Gastroesophageal sphincter (tissue), 4 donors: ENCODE results near the gene LRRC31. TPM values are rescaled to one million over a fixed set of nuclear protein-coding genes. Genes with fewer than 3 reads are reported as not detected.

Source experiments
- ATAC-seq: fragments of 150-250 bp; one replicate; pipeline ENCODE4 v1.9.1; 2016; ENCODE audit warnings: mild to moderate bottlenecking, moderate library complexity
- H3K27ac ChIP-seq, 4 donors: fragments of 200-600 bp; sonication (generic) in 3 of 4; 1 replicate in 3 of 4; 2 replicates in 1 of 4; pipeline ENCODE4 v1.5.1; 2016 to 2019
- H3K27me3 ChIP-seq: fragments of 200-600 bp; sonication (generic); one replicate; pipeline ENCODE4 v1.5.1; 2019
- H3K36me3 ChIP-seq, 2 donors: fragments of 200-600 bp; sonication (generic); one replicate each; pipeline ENCODE4 v1.5.1; 2019; ENCODE audit warnings: control low read depth in 1 of 2
- H3K4me1 ChIP-seq, 3 donors: fragments of 200-600 bp; sonication (generic); 1 replicate in 2 of 3; 2 replicates in 1 of 3; pipeline ENCODE4 v1.5.1; 2016 to 2019; ENCODE audit warnings: control low read depth in 2 of 3
- H3K4me3 ChIP-seq, 2 donors: fragments of 200-600 bp; sonication (generic); one replicate each; pipeline ENCODE4 v1.5.1; 2019; ENCODE audit warnings: mild to moderate bottlenecking in 1 of 2, moderate library complexity in 1 of 2
- H3K9me3 ChIP-seq, 3 donors: fragments of 200-600 bp; sonication (generic); one replicate each; pipeline ENCODE4 v1.5.1; 2017 to 2019; ENCODE audit warnings: control low read depth in 2 of 3
- CTCF ChIP-seq, 4 experiments: fragments of 200-600 bp in 2 of 4; fragments of 450-650 bp in 2 of 4; sonication (generic) in 1 of 4; IDR thresholded peaks; one replicate each; pipeline ENCODE4 v1.5.1; 2017 to 2019; ENCODE audit warnings: antibody characterized with exemption in 4 of 4, mild to moderate bottlenecking in 2 of 4, moderate library complexity in 2 of 4
- EP300 ChIP-seq: sonication (generic); formaldehyde crosslinking; IDR thresholded peaks from one replicate; pipeline ENCODE4 v1.6.1; 2017; ENCODE audit warnings: antibody characterized with exemption, mild to moderate bottlenecking
- POLR2A ChIP-seq, 2 donors: fragments of 450-650 bp; IDR thresholded peaks; one replicate each; pipeline ENCODE4 v1.6.1; 2017; ENCODE audit warnings: antibody characterized with exemption in 2 of 2, mild to moderate bottlenecking in 2 of 2, moderate library complexity in 1 of 2
- POLR2AphosphoS5 ChIP-seq: sonication (generic); formaldehyde crosslinking; IDR thresholded peaks from one replicate; pipeline ENCODE4 v1.6.1; 2017; ENCODE audit warnings: antibody characterized with exemption
- WGBS, 2 donors: methylation state at CpG; one replicate each; pipeline ENCODE4 v1.1.5; 2018; ENCODE audit warnings: low coverage in 1 of 2; 5-methylcytosine and 5-hydroxymethylcytosine counted together
- total RNA-seq, 4 donors: library from RNA; depleted of rRNA; stranded (reverse); fragments of >200 nt; gene quantifications; one replicate each; pipeline ENCODE4 v1.1.0, GENCODE V29; 2016

LRRC31 gene
- total RNA-seq, 4 donors from 2014 or later, result 0.35 TPM; not detected in 3

- H3K4me1 ChIP-seq, result peaks cover 0 to 4% (median 0%) of the 10 kb centered on the region in 3 donors
- H3K4me3 ChIP-seq, result no peak overlapping the region
- 84 to 94% methylated on average over 3 of the region's 3 CpGs for WGBS, 2 donors
- TF ChIP-seq POLR2AphosphoS5 (no peak), POLR2A (IDR thresholded peaks at IDR 0.05) (no peak), CTCF (IDR thresholded peaks at IDR 0.05) (no peak), EP300 (no peak)
- no peaks in the 10 kb centered on the region for H3K36me3 ChIP-seq
- no peaks in the 10 kb centered on the region for H3K27me3 ChIP-seq
- no peak for ATAC-seq
- no peaks in the 10 kb centered on the region for H3K9me3 ChIP-seq
- H3K27ac ChIP-seq, result no peak overlapping the region
Observed at GRCh38 chr3:169867584-169868210, 2.0 kb downstream of the LRRC31 start.

- WGBS, 2 donors, result 60 to 78% methylated on average over 2 to 12 of the region's 12 CpGs
- Histone ChIP-seq H3K9me3 (no peaks in the 10 kb centered on the region), H3K27me3 (no peaks in the 10 kb centered on the region), H3K36me3 (no peaks in the 10 kb centered on the region), H3K4me1 (peaks cover 0 to 4% (median 0%) of the 10 kb centered on the region in 3 donors), H3K4me3 (no peak overlapping the region), H3K27ac (no peak overlapping the region)
- no peak for ATAC-seq
- no peak for TF ChIP-seq CTCF (IDR thresholded peaks at IDR 0.05)
- no peak for TF ChIP-seq POLR2AphosphoS5
- no peak for TF ChIP-seq POLR2A (IDR thresholded peaks at IDR 0.05)
- no peak for TF ChIP-seq EP300
Observed at GRCh38 chr3:169865176-169865767, 4.5 kb downstream of the LRRC31 start.

GRCh38 chr3:169864270-169864669, 5.5 kb downstream of the LRRC31 start:
- Histone ChIP-seq H3K4me1 (peaks cover 0 to 4% (median 0%) of the 10 kb centered on the region in 3 donors), H3K9me3 (no peaks in the 10 kb centered on the region), H3K4me3 (no peak overlapping the region), H3K36me3 (no peaks in the 10 kb centered on the region), H3K27ac (no peak overlapping the region), H3K27me3 (no peaks in the 10 kb centered on the region)
- no peak for ATAC-seq
- TF ChIP-seq POLR2AphosphoS5 (no peak), POLR2A (IDR thresholded peaks at IDR 0.05) (no peak), CTCF (IDR thresholded peaks at IDR 0.05) (no peak), EP300 (no peak)
- 74 to 95% methylated on average over 2 of the region's 2 CpGs for WGBS, 2 donors

GRCh38 chr3:169863458-169863899, 6.3 kb downstream of the LRRC31 start:
- no peak overlapping the region for H3K27ac ChIP-seq
- H3K36me3 ChIP-seq, result no peaks in the 10 kb centered on the region
- TF ChIP-seq CTCF (IDR thresholded peaks at IDR 0.05) (peak; percentile 86 to 89 (median 87)), EP300 (no peak), POLR2A (IDR thresholded peaks at IDR 0.05) (no peak)
- H3K27me3 ChIP-seq, result peaks cover 2% of the 10 kb centered on the region
- no peak overlapping the region for H3K4me3 ChIP-seq
- H3K4me1 ChIP-seq, result peaks cover 0 to 4% (median 0%) of the 10 kb centered on the region in 3 donors
- 1 to 2% methylated on average over 6 of the region's 6 CpGs for WGBS, 2 donors
- no peaks in the 10 kb centered on the region for H3K9me3 ChIP-seq
- ATAC-seq, result peak; percentile 69

GRCh38 chr3:169861871-169862270, 7.9 kb downstream of the LRRC31 start:
- TF ChIP-seq POLR2A (IDR thresholded peaks at IDR 0.05), result no peak
- no peak for TF ChIP-seq EP300
- no peak for TF ChIP-seq POLR2AphosphoS5
- TF ChIP-seq CTCF (IDR thresholded peaks at IDR 0.05), result no peak
- Histone ChIP-seq H3K27me3 (peaks cover 11% of the 10 kb centered on the region), H3K27ac (no peak overlapping the region), H3K9me3 (no peaks in the 10 kb centered on the region), H3K4me1 (peaks cover 0 to 4% (median 0%) of the 10 kb centered on the region in 3 donors), H3K4me3 (no peak overlapping the region), H3K36me3 (no peaks in the 10 kb centered on the region)
- 73 to 91% methylated on average over 2 to 3 of the region's 5 CpGs for WGBS, 2 donors
- no peak for ATAC-seq
